GM12878 (cell line): Measurements from ENCODE around the gene ENDOV. TPM values are rescaled to one million over a fixed set of nuclear protein-coding genes. Genes with fewer than 3 reads are reported as not detected.

Experiments
- ATAC-seq: fragments of 200-7000 bp; cut with Tn5 transposase; 3 replicates; pipeline ENCODE4 v1.9.1; 2020; ENCODE audit warnings: mild to moderate bottlenecking, moderate library complexity
- BruUV-seq: library from RNA; stranded (reverse); fragments of 400-500 nt; replicated peaks from 2 replicates; lab custom pipeline; 2021; lab: Mats Ljungman, UMichigan
- CTCF ChIA-PET: fragments of 300-600 bp; sonication (Branson Sonifier 250); formaldehyde crosslinking; extraction: SDS; loops from one replicate; lab custom pipeline; 2021; ENCODE audit warnings: inconsistent platforms; lab: Yijun Ruan, JAX
- POLR2A ChIA-PET: fragments of 350-600 bp; formaldehyde crosslinking; extraction: SDS; loops from one replicate; lab custom pipeline; 2021; ENCODE audit warnings: inconsistent platforms; lab: Charles Lee
- RAD21 ChIA-PET: fragments of 300-600 bp; sonication (Branson Sonifier 250); formaldehyde crosslinking; loops from one replicate; lab custom pipeline; 2023; ENCODE audit warnings: antibody characterized with exemption; ENCODE audit not compliant: unreplicated experiment; lab: Charles Lee
- SMC1A ChIA-PET: fragments of 300-600 bp; sonication (Branson Sonifier 250); formaldehyde crosslinking; loops from one replicate; lab custom pipeline; 2023; ENCODE audit not compliant: unreplicated experiment, uncharacterized antibody; lab: Charles Lee
- DNase-seq: peaks from one replicate; pipeline ENCODE4 v3.0.0-alpha.2; 2011; ENCODE audit warnings: low read depth, low spot score
- FAIRE-seq: peaks from 3 replicates; lab custom pipeline; 2011; peaks lifted over from hg19 to GRCh38; lab: Jason Lieb, UNC
- H2AFZ ChIP-seq: 2 replicates; pipeline ENCODE4 v1.6.0; 2011; ENCODE audit warnings: low read depth, low read length, control low read depth; ENCODE audit not compliant: control insufficient read depth
- H3K27ac ChIP-seq: 2 replicates; pipeline ENCODE4 v1.5.1; 2011; ENCODE audit warnings: control low read depth; ENCODE audit not compliant: control insufficient read depth, insufficient read depth
- H3K27me3 ChIP-seq, 2 experiments: replicated peaks in 1 of 2; 2 replicates each; pipeline versions ENCODE4 v1.6.0 to v1.6.1; 2011; ENCODE audit warnings: low read length in 1 of 2; ENCODE audit not compliant: control insufficient read depth in 2 of 2, insufficient read depth in 2 of 2
- H3K36me3 ChIP-seq, 2 experiments: 2 replicates each; pipeline ENCODE4 v1.5.1; 2011; ENCODE audit warnings: low read length in 1 of 2; ENCODE audit not compliant: control insufficient read depth in 2 of 2, insufficient read depth in 2 of 2
- H3K4me1 ChIP-seq: 2 replicates; pipeline ENCODE4 v1.6.1; 2011; ENCODE audit warnings: mild to moderate bottlenecking, low read length, moderate library complexity, mixed read lengths; ENCODE audit not compliant: control insufficient read depth, insufficient read depth
- H3K4me2 ChIP-seq: 2 replicates; pipeline ENCODE4 v1.6.0; 2011; ENCODE audit warnings: control low read depth; ENCODE audit not compliant: control insufficient read depth, insufficient read depth
- H3K4me3 ChIP-seq: fragments of 200-600 bp; sonication (generic); 2 replicates; pipeline ENCODE4 v1.5.1; 2016
- H3K79me2 ChIP-seq: 2 replicates; pipeline ENCODE4 v1.6.0; 2011; ENCODE audit warnings: low read length; ENCODE audit not compliant: control insufficient read depth, insufficient read depth
- H3K9ac ChIP-seq: 2 replicates; pipeline ENCODE4 v1.8.0; 2011; ENCODE audit warnings: low read length, control low read depth, mixed read lengths; ENCODE audit not compliant: control insufficient read depth, insufficient read depth
- H3K9me3 ChIP-seq: replicated peaks from 3 replicates; pipeline ENCODE4 v1.5.1; 2011; ENCODE audit warnings: mild to moderate bottlenecking, low read length; ENCODE audit not compliant: control insufficient read depth, insufficient read depth
- H4K20me1 ChIP-seq: 2 replicates; pipeline ENCODE4 v1.6.0; 2011; ENCODE audit not compliant: control insufficient read depth, insufficient read depth
- ATF2 ChIP-seq: IDR thresholded peaks from 2 replicates; pipeline ENCODE4 v1.6.1; 2012; ENCODE audit warnings: low read length, inconsistent platforms
- BCL11A ChIP-seq: IDR thresholded peaks from 2 replicates; pipeline ENCODE4 v1.6.1; 2011; ENCODE audit warnings: low read depth, low read length
- DPF2 ChIP-seq: fragments of 450-650 bp; IDR thresholded peaks from 2 replicates; pipeline ENCODE4 v1.6.1; 2017; ENCODE audit warnings: mild to moderate bottlenecking
- IRF5 ChIP-seq: fragments of 450-650 bp; IDR thresholded peaks from 2 replicates; pipeline ENCODE4 v1.6.1; 2017; ENCODE audit warnings: borderline replicate concordance
- NR2C2 ChIP-seq: IDR thresholded peaks from 2 replicates; pipeline ENCODE4 v1.6.1; 2011; ENCODE audit warnings: borderline replicate concordance, low read depth; ENCODE audit not compliant: control insufficient read depth, insufficient read length
- PKNOX1 ChIP-seq: fragments of 450-650 bp; IDR thresholded peaks from 2 replicates; pipeline ENCODE4 v1.6.1; 2016; ENCODE audit warnings: mild to moderate bottlenecking
- POLR2A ChIP-seq: IDR thresholded peaks from 2 replicates; pipeline ENCODE4 v1.6.1; 2011; ENCODE audit warnings: low read depth, mild to moderate bottlenecking, low read length
- RBBP5 ChIP-seq: fragments of 200-600 bp; sonication (generic); conservative IDR thresholded peaks from 2 replicates; pipeline ENCODE4 v1.6.1; 2016
- REST ChIP-seq: IDR thresholded peaks from 2 replicates; pipeline ENCODE4 v1.6.1; 2012; ENCODE audit warnings: mild to moderate bottlenecking, low read depth, low read length
- RFX5 ChIP-seq: IDR thresholded peaks from 2 replicates; pipeline ENCODE4 v1.6.1; 2011; ENCODE audit warnings: low read depth, low read length, improper control_type of control experiment
- SMC3 ChIP-seq: IDR thresholded peaks from 2 replicates; pipeline ENCODE4 v1.6.1; 2011; ENCODE audit warnings: low read length, improper control_type of control experiment, borderline replicate concordance
- SP1 ChIP-seq: IDR thresholded peaks from one replicate; pipeline ENCODE4 v1.6.1; 2011; ENCODE audit warnings: low read depth, low read length
- TARDBP ChIP-seq: IDR thresholded peaks from 2 replicates; pipeline ENCODE4 v1.6.1; 2016; ENCODE audit warnings: borderline replicate concordance
- TBL1XR1 ChIP-seq: IDR thresholded peaks from 2 replicates; pipeline ENCODE4 v1.6.1; 2012; ENCODE audit warnings: low read depth, low read length, improper control_type of control experiment
- ZNF622 ChIP-seq: fragments of 450-650 bp; IDR thresholded peaks from 2 replicates; pipeline ENCODE4 v1.6.1; 2017; ENCODE audit warnings: mild to moderate bottlenecking, inconsistent platforms
- ZSCAN29 ChIP-seq: fragments of 450-650 bp; IDR thresholded peaks from 2 replicates; pipeline ENCODE4 v1.6.1; 2017; ENCODE audit warnings: mild to moderate bottlenecking, moderate library complexity
- WGBS: methylation state at CpG from one replicate; pipeline ENCODE4 v1.1.6; 2016; ENCODE audit warnings: low lambda C conversion rate; ENCODE audit not compliant: insufficient replicate concordance, insufficient coverage; ENCODE audit errors: missing lambda C conversion rate; 5-methylcytosine and 5-hydroxymethylcytosine counted together
- in situ Hi-C: fragments of 300-500 bp; cut with MboI; formaldehyde crosslinking; loops from 9 replicates; pipeline ENCODE4 v1.14.3; 2018; ENCODE audit warnings: mixed read lengths
- intact Hi-C: fragments of 100-400 bp; cut with micrococcal nuclease; formaldehyde crosslinking; loops from one replicate; pipeline ENCODE4 v1.14.2; 2022; ENCODE audit not compliant: unreplicated experiment
- polyA plus RNA-seq, 11 experiments: library from polyadenylated mRNA; depleted of rRNA in 4 of 11; unstranded in 6 of 11; stranded (reverse) in 5 of 11; fragments of >200 nt; fragmentation: Nextera tagmentation in 4 of 11; fragmentation: Illumina TruSeq in 1 of 11; extraction: Ambion mirVana in 4 of 11; extraction: Trizol in 1 of 11; gene quantifications; 1 replicate in 1 of 11; 2 replicates in 10 of 11; pipeline versions ENCODE4 v1.2.1 to v1.2.3, GENCODE V29; 2011 to 2016; ENCODE audit warnings: inconsistent platforms in 2 of 11, missing spikeins in 2 of 11, low read depth in 1 of 11
- total RNA-seq, 4 experiments: library from RNA; depleted of rRNA in 3 of 4; stranded (reverse); fragments of >200 nt in 3 of 4; fragmentation: Illumina TruSeq in 1 of 4; extraction: Trizol in 1 of 4; gene quantifications; 2 replicates each; pipeline versions ENCODE4 v1.2.1 to v1.2.3, GENCODE V29; 2013 to 2021

The ENDOV gene
- total and polyA plus RNA-seq, 10 of the 15 experiments (the other 5 are each of a cell fraction or from before 2014, with no cell fraction given) = 0.63 to 11.9 (median 8.1) TPM

- RAD21 ChIA-PET = no interaction called here
- no TSS peak for BruUV-seq
- SMC1A ChIA-PET = no interaction called here
- CTCF ChIA-PET = no interaction called here
- no peak for DNase-seq
- Histone ChIP-seq H3K79me2 (no peaks in the 10 kb centered on the region), H3K27me3 (no peaks in the 10 kb centered on the region; a peak in 1 of 4 replicates), H3K36me3 (no peaks in the 10 kb centered on the region), H3K4me3 (no peak overlapping the region), H2AFZ (no peak overlapping the region), H3K4me2 (no peak overlapping the region), H3K9me3 (no peaks in the 10 kb centered on the region), H3K4me1 (no peaks in the 10 kb centered on the region), H3K9ac (no peak overlapping the region), H3K27ac (no peak overlapping the region), H4K20me1 (no peaks in the 10 kb centered on the region)
- intact Hi-C loops = no loop called here
- no peak for FAIRE-seq
- WGBS = 37% methylated on average over 29 of the region's 31 CpGs
- ATAC-seq = no peak
- in situ Hi-C loops = no loop called here
- POLR2A ChIA-PET = no interaction called here
- TF ChIP-seq ZSCAN29 (no peak), PKNOX1 (no peak), REST (no peak), IRF5 (no peak), SMC3 (no peak), SP1 (no peak), POLR2A (no peak), ZNF622 (no peak), NR2C2 (no peak), DPF2 (no peak), TARDBP (no peak), TBL1XR1 (no peak), RFX5 (no peak), BCL11A (no peak), ATF2 (no peak), RBBP5 (no peak)
Measured at GRCh38 chr17:80443916-80444643, 29.1 kb downstream of the ENDOV start.
